K562 (cell line): ENCODE measurements around the gene SLC39A3.

Source experiments
- BRCA1 ChIP-seq, 2 experiments: fragments of 450-650 bp in 1 of 2; sonication (generic) in 1 of 2; formaldehyde crosslinking in 1 of 2; IDR thresholded peaks; 2 replicates each; pipeline versions ENCODE4 v1.5.0 to v1.6.1; 2017 to 2020; ENCODE audit warnings: mild to moderate bottlenecking in 1 of 2, missing genetic modification reagents in 1 of 2
- GTF2E2 ChIP-seq: fragments of 200-800 bp; sonication (Bioruptor generic); IDR thresholded peaks from 2 replicates; pipeline ENCODE4 v1.6.1; 2016; ENCODE audit warnings: missing genetic modification characterization, missing compliant biosample characterization
- RFX5 ChIP-seq: IDR thresholded peaks from 2 replicates; pipeline ENCODE4 v1.6.1; 2011; ENCODE audit warnings: low read depth, mild to moderate bottlenecking, improper control_type of control experiment, low read length
- SAFB2 ChIP-seq: fragments of 200-400 bp; formaldehyde crosslinking; IDR thresholded peaks from 2 replicates; pipeline ENCODE4 v1.6.1; 2018; ENCODE audit warnings: borderline replicate concordance, low read length, low read depth, moderate library complexity; ENCODE audit not compliant: severe bottlenecking
- SREBF2 ChIP-seq: sonication (generic); formaldehyde crosslinking; IDR thresholded peaks from 2 replicates; pipeline ENCODE4 v1.4.0; 2020; ENCODE audit warnings: mild to moderate bottlenecking, missing genetic modification reagents
- TF ChIP-seq, protein P1 (sequence below), 2 experiments: IDR thresholded peaks; 2 replicates each; pipeline ENCODE4 v1.6.1; 2011; ENCODE audit warnings: borderline replicate concordance in 1 of 2, control low read depth in 1 of 2, low read depth in 1 of 2, low read length in 1 of 2, mild to moderate bottlenecking in 1 of 2, mixed read lengths in 1 of 2, moderate library complexity in 1 of 2; ENCODE audit not compliant: insufficient read depth in 1 of 2, insufficient read length in 1 of 2, poor library complexity in 1 of 2, severe bottlenecking in 1 of 2; ENCODE audit errors: extremely low read depth in 1 of 2
- TF ChIP-seq, protein P2 (sequence below): sonication (generic); formaldehyde crosslinking; IDR thresholded peaks from 2 replicates; pipeline ENCODE4 v1.9.0; 2022; ENCODE audit warnings: mild to moderate bottlenecking, missing genetic modification reagents
- TF ChIP-seq, protein P3 (sequence below): fragments of 250-450 bp; sonication (Bioruptor Pico); IDR thresholded peaks from 2 replicates; pipeline ENCODE4 v1.4.0; 2020; ENCODE audit warnings: mild to moderate bottlenecking

DNA sequence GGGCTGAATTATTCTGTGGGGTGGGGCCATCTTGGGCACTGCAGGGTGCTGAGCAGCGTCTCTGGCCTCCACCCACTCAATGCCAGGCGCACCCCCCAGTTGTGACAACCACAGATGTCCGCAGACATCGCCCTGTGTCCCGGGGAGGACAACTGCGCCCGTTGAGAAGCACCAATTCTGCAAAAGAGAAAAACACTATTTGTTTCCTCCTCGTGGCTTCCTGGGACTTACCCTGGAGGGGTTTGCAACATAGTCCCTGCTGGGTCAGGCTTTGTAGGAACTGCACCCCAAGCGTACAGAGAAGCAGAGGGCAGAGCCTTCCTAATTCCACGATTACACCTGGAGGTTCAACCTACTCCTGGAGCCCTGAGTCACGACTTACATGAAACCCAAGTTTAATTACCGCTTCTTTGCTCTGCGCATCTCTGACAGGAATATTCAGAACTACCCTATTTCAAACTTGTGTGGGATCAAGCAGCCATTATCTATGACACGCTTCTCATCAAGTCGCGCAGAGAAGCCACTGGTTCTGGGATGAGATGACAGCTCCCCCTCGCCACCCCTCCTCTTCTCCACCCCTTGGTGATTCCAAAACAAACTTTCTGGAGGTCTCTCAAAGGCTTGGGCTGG is 11.1 kb upstream of the SLC39A3 start:
- TF ChIP-seq, protein P1, sequence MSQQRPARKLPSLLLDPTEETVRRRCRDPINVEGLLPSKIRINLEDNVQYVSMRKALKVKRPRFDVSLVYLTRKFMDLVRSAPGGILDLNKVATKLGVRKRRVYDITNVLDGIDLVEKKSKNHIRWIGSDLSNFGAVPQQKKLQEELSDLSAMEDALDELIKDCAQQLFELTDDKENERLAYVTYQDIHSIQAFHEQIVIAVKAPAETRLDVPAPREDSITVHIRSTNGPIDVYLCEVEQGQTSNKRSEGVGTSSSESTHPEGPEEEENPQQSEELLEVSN (IDR thresholded peaks at IDR 0.05; ENCODE audit: borderline replicate concordance in 1 of 2, extremely low read depth in 1 of 2, insufficient read depth in 1 of 2, insufficient read length in 1 of 2, low read depth in 1 of 2, low read length in 1 of 2, poor library complexity in 1 of 2, severe bottlenecking in 1 of 2): no peak
- TF ChIP-seq, protein P2, sequence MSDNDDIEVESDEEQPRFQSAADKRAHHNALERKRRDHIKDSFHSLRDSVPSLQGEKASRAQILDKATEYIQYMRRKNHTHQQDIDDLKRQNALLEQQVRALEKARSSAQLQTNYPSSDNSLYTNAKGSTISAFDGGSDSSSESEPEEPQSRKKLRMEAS (CRISPR knock-in tag): no peak
- no peak for TF ChIP-seq GTF2E2 (tag)
- TF ChIP-seq SREBF2 (CRISPR knock-in tag): no peak
- no peak for TF ChIP-seq SAFB2
- no peak for TF ChIP-seq RFX5
- no peak for TF ChIP-seq BRCA1 (IDR thresholded peaks at IDR 0.05)
- TF ChIP-seq BRCA1 (CRISPR knock-in tag; IDR thresholded peaks at IDR 0.05): no peak
- TF ChIP-seq, protein P3, sequence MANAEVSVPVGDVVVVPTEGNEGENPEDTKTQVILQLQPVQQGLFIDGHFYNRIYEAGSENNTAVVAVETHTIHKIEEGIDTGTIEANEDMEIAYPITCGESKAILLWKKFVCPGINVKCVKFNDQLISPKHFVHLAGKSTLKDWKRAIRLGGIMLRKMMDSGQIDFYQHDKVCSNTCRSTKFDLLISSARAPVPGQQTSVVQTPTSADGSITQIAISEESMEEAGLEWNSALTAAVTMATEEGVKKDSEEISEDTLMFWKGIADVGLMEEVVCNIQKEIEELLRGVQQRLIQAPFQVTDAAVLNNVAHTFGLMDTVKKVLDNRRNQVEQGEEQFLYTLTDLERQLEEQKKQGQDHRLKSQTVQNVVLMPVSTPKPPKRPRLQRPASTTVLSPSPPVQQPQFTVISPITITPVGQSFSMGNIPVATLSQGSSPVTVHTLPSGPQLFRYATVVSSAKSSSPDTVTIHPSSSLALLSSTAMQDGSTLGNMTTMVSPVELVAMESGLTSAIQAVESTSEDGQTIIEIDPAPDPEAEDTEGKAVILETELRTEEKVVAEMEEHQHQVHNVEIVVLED (CRISPR knock-in tag): no peak
